Epidermal melanocyte (primary cell): ENCODE data around the gene LGMN.
"Not testable (repeated sequence)": the region's sequence is repeated elsewhere in the genome, so short reads cannot be mapped to it uniquely, and the experiment has no call there.

Experiments used
- DNase-seq: peaks from one replicate; pipeline ENCODE4 v3.0.0; 2011; ENCODE audit warnings: low spot score; ENCODE audit not compliant: insufficient read length

Gene LGMN

GRCh38 chr14:92748259-92749016 lies at the start of gene LGMN:
LGMN (minus strand) TSS chr14:92748627; CDS start chr14:92732786, 15,841 bp downstream.
- peak; percentile 87 for DNase-seq

DNA sequence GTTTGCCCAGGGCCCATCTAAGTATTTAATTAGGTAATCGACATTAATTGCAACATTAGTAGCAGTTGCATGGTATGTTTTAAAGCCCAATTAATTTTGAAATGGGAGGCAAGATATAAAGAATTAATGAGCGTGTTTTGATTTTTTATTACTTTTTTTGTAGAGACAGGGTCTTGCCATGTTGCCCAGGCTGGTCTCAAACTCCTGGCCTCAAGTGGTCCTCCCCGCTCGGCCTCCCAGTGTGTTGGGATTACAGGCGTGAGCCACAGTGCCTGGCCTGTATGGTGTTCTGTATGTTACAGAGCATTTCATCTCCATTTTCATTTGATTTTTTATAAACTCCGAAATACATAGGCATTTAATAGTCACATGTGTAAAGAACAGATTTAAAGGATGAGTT lies 46.5 kb upstream of the LGMN start:
- no peak for DNase-seq

- no peak for DNase-seq
Measured at GRCh38 chr14:92794547-92794941, 46.1 kb upstream of the LGMN start.

DNA sequence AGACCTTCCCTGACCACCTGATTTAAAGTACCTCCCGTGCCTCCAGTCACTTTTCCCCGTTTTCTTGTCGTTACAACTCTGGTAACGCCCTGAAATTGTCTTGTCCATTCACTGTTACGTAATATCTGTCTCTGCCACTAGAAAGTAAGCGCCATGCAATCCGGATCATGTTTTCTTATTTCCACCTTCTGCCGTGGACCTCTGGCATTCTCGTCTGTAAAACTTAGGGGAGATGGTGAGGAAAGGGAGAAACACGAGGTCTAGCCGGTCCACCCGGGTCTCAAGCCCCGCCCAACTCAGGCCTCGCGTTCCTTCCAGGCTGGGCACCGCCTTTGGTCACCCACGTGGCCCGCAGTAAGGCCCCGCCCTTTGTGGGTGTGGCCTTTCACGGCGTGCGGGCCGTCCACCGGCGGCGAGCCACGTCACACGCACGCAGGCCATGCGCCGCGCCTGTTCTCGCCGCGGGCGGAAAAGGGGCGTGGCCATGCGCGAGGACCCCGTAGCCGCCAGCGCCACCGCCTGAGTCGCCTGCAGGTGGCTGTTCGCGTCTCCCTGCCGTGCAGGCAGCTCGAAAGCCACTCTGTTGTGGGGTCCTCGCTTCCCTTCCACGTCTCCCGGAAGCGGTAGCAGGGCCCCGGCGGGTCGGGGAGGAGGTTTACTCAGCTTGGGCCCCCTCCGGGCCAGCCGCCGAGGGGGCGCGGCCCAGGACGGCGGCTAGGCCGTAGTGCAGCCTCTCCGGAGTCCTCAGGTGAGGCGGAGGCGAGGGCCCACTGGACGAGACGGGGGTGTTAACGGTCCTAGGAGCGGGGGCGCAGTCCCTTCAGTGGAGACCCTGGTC lies 45.5 kb upstream of the LGMN start, which contains the start of gene GOLGA5:
TSS of gene GOLGA5 (plus strand) at position 597 of the 838 bp plus-strand sequence. CDS start 3,133 bp downstream, outside the sequence.
- DNase-seq = peak; percentile 67

GRCh38 chr14:92792885-92793284 lies 44.5 kb upstream of the LGMN start:
- DNase-seq = no peak

DNA sequence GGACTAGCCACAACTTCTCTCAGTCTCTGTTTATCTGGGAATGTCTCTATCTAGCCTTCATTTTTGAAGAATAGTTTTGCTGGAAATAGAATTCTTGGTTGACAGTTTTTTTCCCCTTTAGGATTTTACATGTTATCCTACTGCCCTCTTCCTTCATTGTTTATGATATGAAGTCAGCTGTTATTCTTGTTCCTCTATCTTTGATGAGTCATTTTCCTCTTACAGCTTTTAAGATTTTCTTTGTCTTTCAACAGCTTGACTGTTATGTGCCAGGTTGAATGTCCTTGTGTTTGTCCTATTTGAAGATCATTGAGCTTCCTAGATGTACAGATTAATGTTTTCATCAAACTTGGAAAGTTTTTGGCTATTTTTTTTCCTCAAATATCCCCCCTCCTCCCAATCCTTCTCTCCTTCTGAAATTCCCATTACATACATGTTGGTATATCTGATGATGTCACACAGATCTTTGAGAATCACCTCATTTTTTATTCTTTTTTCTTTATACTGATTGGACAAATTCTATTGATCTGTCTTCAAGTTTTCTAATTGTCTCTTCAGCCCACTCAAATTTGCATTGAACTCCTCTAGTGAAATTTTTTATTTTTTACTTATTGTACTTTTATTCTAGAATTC lies 41.1 kb upstream of the LGMN start:
- DNase-seq = no peak

- no peak for DNase-seq
Measured at GRCh38 chr14:92787554-92787953, 39.1 kb upstream of the LGMN start.

DNA sequence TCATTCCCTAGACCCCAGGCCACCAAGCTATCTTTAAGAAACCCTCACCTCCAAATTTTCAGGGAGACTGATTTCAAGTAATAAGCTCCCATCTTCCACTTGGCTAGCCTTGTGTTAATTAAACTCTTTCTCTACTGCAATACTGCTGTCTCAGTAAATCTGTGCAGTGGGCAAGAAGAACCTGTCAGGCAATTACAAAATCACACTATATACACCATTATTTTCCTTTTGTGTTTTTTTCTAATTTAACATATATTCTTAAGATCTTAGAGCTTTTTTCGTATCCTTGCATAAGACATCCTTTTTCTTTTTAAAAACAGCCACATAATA lies 38.0 kb upstream of the LGMN start:
- DNase-seq = no peak

GRCh38 chr14:92785667-92786426 lies 37.4 kb upstream of the LGMN start:
- no peak for DNase-seq

- peak; percentile 56 for DNase-seq
Measured at GRCh38 chr14:92783813-92784431, 35.5 kb upstream of the LGMN start.

- DNase-seq = no peak
Measured at GRCh38 chr14:92781350-92781749, 32.9 kb upstream of the LGMN start.

- DNase-seq = no peak
Measured at GRCh38 chr14:92780444-92781232, 32.2 kb upstream of the LGMN start.

DNA sequence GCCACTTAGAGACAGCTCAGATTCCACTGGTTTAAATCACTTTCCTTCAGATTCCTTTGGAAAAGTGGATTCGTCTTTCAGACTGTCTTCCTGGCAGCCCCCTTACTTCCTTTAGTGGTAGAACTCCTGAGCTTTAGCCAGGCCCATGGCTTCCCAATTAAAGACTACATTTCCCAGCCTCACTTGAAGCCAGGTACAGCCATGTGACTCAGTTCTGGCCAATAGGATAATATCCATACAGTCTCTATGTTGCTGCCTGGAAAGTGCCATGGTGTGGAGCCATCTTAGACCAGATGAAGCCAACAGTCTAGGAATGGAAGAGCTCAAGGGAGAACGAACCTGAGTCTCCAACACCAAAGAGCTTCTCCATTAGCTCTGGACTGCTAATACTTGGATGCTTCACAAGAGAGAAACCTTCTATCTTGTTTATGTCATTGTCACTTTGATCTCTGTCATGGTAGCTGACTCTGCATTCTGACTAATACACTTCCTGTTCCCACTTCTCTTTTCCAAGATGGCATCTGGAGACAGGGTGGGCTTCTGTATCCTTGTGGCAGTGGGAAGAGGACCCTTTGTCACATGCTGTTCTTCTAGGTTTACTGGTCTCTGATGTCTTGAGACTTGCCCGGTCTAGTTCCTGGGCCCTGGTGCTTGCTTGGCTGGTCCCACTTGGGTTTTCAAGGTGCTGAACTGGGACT lies 30.6 kb upstream of the LGMN start:
- not testable (repeated sequence) for DNase-seq

- DNase-seq = not testable (repeated sequence)
Measured at GRCh38 chr14:92775292-92775691, 26.9 kb upstream of the LGMN start.

GRCh38 chr14:92774572-92774971 lies 26.1 kb upstream of the LGMN start:
- DNase-seq = no peak

DNA sequence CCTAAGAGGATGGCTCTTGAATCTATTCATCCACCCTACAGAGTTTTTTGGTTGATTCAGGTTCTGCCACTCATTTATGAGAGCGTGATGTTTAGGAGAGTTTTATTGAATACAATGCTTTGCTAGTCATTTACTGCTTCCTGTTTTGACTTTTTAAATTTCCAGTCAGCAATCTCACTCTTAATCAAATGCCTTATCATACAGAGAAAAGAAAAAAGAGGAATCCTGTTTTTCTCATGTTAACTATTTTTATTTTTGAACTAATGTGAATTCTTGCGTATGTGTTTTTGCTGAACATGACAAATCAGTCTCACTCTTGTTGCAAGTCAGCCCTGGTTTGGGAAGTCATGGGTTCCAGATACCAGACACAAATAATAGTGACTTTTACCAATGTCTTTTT lies 22.1 kb upstream of the LGMN start:
- no peak for DNase-seq

- DNase-seq = no peak
Measured at GRCh38 chr14:92768795-92769194, 20.4 kb upstream of the LGMN start.

DNA sequence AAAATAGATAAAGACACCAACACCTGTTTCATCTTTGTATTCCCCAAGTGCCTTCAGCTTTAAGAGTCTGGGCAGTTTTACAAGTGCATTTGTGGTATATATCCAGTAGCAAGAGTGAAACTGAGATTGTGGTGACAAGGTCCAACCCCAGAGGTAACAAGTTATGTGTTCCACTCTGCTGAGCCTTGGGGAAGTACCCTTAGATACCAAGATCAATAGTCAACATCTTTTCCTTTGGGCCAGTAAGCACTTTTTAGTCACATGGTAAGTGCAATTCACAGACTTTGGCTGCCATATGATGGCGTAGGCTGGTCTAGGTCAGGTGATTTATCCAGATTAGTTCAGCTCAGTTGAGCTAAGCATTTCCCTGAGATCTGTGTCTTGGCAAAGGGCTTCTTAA lies 19.8 kb upstream of the LGMN start:
- not testable (repeated sequence) for DNase-seq
